ENCODE measurements around the gene DCN.

DCN gene

DNA sequence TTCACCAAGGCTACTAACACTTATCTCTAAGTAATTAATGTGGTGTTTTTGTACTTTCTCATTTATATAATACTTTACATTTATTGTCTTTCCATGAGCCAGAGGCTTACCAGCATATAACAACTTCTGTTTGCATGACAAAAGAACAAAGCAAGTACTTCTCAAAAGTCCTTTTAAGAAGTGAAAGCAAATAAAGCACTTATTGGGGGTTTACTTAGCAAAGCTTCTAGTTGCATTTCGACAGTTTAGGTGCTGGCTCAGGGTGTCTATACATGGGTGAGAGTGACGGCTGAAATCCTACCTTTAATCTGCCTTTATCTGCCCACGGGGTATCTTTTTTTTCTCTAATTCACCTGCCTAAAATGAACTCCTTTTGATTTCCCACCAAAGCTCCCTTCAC is 21.0 kb upstream of the DCN start:
- no peak for TF ChIP-seq CTCF (IDR thresholded peaks at IDR 0.05)

DNA sequence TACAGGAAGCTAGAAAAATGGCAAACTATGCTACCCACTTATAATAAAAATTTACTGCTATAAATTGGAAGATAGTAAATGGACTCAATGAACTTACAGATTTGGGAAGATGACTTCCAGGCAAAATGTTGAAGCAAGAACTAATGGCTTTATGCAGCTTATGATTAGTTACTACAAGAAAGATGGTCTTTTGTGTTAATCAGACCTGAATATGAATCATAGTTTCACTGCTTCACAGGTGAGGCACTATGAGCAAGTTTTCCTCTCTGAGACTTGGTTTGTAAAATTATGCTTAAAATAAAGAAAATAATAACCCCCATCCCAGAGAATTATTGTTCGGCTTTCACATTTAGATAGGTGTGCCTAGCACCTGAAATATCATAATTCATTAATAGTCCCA is 19.8 kb upstream of the DCN start:
- no peak for TF ChIP-seq CTCF (IDR thresholded peaks at IDR 0.05)

- no peak for TF ChIP-seq CTCF (IDR thresholded peaks at IDR 0.05)
These were observed 13.8 kb upstream of the DCN start for GRCh38 chr12:91196436-91196835.

DNA sequence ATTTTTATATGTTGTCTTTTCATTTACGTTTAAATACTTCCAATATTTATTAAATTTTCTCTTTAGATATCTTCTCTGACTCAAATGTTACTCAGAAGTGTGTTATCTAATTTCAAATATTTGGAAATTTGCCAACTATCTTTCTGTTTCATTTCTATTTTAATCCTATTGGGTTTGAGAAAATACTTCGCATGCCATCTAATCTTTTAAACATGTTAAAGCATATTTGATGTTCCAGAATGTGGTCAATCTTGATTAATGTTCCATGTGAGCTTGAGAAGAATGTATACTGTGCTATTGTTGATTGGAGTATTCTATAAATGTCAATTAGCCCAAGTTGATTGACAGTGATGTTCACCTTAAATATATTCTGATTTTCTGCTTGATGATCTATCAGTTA is 11.9 kb upstream of the DCN start:
- TF ChIP-seq CTCF (IDR thresholded peaks at IDR 0.05), result no peak

DNA sequence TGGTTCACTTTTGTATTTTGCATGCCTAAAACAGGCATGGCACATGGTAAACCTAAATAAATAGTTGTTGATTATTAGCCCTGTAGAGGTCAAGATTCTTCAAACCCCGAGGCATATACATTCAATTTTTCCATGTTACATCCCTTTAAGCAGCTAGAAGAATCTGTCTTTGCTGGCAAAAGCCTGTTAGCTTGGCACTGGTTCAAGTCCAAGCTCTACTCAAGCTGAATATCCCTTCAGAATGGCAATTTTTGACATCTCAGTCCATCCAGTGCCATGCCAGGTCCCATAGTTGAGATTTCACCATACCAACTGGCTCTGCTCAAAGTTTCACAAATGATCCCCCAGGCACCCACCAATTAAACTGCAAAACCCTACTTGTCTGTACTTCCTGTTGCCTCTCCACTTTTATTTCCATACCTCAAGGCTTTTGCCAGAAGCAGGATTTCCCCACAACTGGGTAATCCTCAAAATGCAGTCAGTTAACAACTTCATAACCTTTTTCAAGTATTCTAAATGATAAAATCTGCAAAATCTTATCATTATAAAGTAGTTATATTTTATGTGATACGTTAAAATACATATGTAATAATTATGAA is 9.0 kb upstream of the DCN start:
- no peak for TF ChIP-seq CTCF (IDR thresholded peaks at IDR 0.05)

DNA sequence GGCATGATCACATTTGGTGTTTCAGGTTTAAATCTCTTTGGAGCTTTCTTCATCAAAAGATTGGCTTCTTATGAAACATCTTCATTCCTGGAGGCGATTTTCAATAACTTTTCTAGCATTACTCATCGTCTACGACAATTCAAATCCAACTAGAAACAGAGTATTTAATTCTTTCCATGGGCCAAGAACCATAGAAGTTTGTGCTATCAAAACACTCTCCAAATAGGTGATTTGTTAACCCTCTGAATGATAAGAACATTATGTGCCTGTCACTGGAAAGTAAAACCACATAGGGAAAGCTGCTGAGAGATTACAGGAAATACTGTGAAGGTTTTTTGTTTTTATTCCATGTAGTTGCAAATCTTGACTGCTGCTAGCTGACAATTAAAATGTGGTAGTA is 6.9 kb upstream of the DCN start:
- TF ChIP-seq CTCF (IDR thresholded peaks at IDR 0.05), result no peak

DNA sequence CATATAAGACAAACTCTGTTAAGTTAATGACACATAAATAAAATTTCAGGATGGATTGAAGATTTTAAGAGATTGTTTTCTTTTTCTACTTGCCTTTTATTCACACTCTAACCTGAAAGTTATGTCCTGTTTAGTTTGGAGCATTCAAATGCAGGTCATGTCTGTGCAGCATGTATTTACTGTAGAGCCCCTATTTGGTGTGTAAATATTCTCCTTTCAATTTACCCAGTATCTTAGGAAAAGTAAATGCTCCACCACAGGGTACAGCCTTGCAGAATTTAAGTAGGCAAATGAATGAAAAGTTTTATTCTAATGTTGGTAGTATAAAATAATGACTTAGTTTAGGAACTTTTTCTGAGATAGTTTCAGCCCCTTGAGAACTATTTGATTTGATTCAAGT is 6.2 kb upstream of the DCN start:
- TF ChIP-seq CTCF (IDR thresholded peaks at IDR 0.05), result no peak

DNA sequence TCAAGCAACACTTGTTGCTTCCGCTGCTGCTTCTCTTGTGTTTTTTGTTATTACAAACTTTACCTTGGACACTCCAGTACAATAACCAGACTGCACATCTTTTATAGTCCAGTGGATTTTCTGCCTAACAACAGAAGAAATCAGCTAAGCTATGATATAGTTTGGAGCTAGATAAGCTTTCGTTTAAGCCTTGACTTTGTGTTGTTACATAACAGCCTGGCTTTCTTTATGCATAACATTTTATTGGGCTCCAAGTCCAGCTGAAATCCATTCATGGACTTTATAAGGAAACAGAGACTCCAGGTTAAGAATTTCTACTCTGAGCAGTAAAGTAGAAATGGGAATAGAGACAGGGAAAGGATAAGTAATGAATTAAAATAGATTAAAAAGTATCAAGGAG is 3.5 kb upstream of the DCN start:
- TF ChIP-seq CTCF (IDR thresholded peaks at IDR 0.05), result no peak

Measured in LNCAP (cell line).